AG09309 (cell line): ENCODE results near the gene TESMIN.

Experiments
- DNase-seq: peaks from one replicate; pipeline ENCODE4 v3.0.0-alpha.2; 2010; ENCODE audit warnings: low read depth
- H3K4me3 ChIP-seq: 2 replicates; pipeline ENCODE4 v1.5.1; 2011; ENCODE audit warnings: mild to moderate bottlenecking, low read depth, low read length, moderate library complexity; ENCODE audit not compliant: control insufficient read depth
- CTCF ChIP-seq: IDR thresholded peaks from 2 replicates; pipeline ENCODE4 v1.5.1; 2011; ENCODE audit warnings: mild to moderate bottlenecking, low read depth, low read length, inconsistent platforms; ENCODE audit not compliant: insufficient read depth, control insufficient read depth; ENCODE audit errors: missing control alignments

TESMIN gene

GRCh38 chr11:68692871-68693483 is 58.3 kb downstream of the TESMIN start:
- TF ChIP-seq CTCF = no peak
- H3K4me3 ChIP-seq = no peak overlapping the region
- DNase-seq = no peak

GRCh38 chr11:68692115-68692514 is 59.2 kb downstream of the TESMIN start:
- no peak for TF ChIP-seq CTCF
- DNase-seq = no peak

GRCh38 chr11:68691402-68691784 is 59.9 kb downstream of the TESMIN start:
- TF ChIP-seq CTCF = no peak
- no peak for DNase-seq
- no peak overlapping the region for H3K4me3 ChIP-seq

More at GRCh38 chr11:68692115-68692514, 59.2 kb downstream of the TESMIN start:
- H3K4me3 ChIP-seq = no peak overlapping the region

- no peak overlapping the region for H3K4me3 ChIP-seq
- no peak for DNase-seq
Measured at GRCh38 chr11:68690671-68691401, 60.5 kb downstream of the TESMIN start.

GRCh38 chr11:68689737-68690625 is 61.3 kb downstream of the TESMIN start:
- H3K4me3 ChIP-seq = no peak overlapping the region
- no peak for DNase-seq
- TF ChIP-seq CTCF = no peak

More at GRCh38 chr11:68690671-68691401, 60.5 kb downstream of the TESMIN start:
- TF ChIP-seq CTCF = no peak

- no peak for TF ChIP-seq CTCF
- no peak for DNase-seq
- H3K4me3 ChIP-seq = no peak overlapping the region
Measured at GRCh38 chr11:68688881-68689280, 62.4 kb downstream of the TESMIN start.
